ENCODE measurements around the gene EEF1AKMT4. TPM values are rescaled to one million over a fixed set of nuclear protein-coding genes. Genes with fewer than 3 reads are reported as not detected.

The EEF1AKMT4 gene
- total RNA-seq: 7.1 TPM

DNA sequence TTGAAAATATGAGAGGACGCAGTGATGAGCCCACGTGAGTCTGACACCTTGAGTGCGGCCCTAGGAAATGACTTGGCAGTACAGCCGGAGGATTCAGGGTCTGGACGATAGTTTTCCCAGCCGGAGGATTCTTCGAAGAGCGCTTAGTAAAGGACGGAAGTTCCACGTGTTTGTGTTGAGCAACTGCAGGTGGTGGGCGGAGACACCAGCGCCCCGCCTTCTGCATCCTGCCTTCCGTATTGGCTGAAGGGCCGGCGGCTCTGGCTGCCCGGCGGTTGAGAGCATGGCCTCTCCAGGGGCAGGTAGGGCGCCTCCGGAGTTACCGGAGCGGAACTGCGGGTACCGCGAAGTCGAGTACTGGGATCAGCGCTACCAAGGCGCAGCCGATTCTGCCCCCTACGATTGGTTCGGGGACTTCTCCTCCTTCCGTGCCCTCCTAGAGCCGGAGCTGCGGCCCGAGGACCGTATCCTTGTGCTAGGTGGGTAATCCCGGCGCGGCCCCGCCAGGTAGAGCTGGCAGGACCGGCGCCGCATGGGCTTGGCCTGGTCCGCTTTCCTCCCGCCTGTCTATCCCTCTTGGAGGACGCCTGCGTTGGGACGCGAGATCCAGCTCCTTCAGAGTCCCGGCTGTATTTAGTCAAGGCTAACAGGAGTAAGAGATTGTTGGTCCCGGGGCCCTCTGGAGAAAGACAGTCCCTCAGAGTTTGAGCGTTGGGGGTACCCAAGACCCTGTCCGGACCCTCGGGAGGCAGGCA lies at the start of gene EEF1AKMT4:
Gene EEF1AKMT4 (plus strand): TSS at position 261 of the 755 bp plus-strand sequence. CDS start 23 bp downstream, at position 284.
- ATAC-seq: peak; percentile 97

DNA sequence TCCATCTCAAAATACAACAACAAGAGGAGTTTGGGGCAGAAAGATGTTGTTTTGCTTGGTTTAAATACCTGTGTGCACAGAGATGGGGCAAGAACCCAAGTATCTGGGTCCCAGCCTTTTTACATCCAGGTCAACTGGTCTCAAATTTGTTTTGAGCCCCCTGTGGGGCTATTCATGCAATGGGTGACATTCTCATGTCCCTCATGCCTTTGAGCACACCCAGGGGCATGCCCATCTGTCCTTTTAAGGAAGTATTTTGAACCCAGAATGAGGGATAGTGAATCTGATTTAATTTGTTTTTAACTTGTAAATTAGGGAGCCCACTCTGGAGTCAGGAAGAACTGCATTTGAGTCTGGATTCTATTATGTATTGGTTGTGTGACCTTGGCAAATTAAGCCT lies 48.6 kb upstream of the EEF1AKMT4 start:
- no peak for ATAC-seq

DNA sequence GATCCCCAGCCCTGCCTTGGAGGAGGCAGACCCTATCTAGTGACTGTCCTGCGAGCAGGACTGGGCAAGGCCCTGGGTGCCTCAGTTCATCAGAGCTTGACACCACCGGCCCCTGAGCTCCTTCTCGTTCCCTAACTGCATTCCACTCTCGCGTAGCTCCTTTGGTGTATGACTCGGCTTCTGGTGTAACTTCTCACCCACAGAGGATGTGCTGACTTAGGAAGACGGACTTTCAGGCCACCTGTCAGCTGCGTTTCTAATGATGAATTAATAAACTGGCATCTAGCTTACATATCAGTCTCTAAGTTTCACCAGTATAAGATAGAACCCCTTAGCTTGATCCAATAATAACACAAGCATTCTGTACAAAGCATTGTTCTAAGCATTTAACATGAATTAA lies 45.9 kb upstream of the EEF1AKMT4 start:
- ATAC-seq: peak; percentile 31

DNA sequence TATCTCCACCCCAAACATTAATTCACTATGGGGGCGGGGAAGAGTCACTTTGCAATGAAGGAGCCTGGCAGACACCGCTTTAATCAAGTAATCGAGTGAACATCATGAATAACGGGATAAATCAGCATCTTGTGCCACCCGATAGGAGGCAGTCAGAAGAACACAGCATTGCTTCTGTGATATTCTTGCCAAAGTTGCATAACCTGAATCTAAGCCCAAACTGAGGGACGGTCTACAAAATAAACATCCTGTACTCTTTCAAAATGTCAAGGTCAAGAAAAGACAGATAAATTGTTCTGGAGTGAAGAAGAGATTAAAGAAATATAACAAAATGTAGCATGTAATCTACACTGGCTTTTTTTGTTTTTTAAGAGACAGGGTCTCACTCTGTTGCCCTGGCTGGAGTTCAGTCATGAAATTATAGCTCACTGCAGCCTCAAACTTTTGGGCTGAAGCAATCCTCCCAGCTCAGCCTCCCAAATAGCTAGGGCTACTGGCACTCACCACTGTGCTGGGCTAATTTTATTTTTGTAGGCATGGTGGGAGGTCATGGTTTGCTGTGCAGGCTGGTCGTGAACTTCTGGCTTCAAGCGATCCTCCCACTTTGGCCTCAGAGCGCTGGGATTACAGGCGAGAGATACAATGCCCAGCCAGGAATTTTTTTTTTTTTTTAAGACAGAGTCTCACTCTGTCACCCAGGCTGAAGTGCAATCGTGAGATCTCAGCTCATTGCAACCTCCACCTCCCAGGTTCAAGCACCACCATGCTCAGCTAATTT lies 40.1 kb upstream of the EEF1AKMT4 start:
- no peak for ATAC-seq

DNA sequence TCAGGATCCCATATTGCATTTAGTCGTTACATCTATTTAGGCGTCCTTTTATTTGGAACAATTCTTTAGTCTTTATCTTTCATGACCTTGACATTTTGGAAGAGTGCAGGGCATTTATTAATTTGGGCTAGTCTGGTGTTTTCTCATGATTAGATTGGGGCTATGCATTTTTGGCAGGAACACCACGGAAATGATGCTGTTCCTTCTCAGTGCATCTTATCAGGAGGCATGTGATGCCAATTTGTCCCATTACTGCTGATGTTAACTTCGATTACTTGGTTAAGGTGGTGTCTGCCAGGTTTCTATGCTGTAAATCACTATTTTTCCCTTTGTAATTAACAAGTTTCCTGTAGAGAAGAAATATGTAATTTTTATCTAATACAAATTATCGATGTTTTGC lies 38.2 kb upstream of the EEF1AKMT4 start:
- ATAC-seq: no peak

DNA sequence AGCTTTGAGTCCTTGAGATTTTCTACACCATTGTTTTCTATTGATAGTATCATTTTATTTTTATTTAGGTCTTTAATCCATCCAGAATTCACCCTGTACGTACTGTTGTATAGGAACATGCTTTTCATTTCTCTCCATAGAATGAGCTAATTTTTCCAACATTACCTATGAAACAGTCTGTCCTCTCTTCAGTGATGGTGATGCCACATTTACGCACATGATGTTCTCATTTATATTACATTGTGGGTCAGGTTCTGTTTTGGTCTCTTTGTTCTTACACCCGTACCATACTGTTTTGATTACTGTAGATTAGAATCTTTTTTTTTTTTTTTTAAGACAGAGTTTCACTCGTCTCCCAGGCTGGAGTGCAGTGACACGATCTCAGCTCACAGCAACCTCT lies 37.8 kb upstream of the EEF1AKMT4 start:
- ATAC-seq: no peak

DNA sequence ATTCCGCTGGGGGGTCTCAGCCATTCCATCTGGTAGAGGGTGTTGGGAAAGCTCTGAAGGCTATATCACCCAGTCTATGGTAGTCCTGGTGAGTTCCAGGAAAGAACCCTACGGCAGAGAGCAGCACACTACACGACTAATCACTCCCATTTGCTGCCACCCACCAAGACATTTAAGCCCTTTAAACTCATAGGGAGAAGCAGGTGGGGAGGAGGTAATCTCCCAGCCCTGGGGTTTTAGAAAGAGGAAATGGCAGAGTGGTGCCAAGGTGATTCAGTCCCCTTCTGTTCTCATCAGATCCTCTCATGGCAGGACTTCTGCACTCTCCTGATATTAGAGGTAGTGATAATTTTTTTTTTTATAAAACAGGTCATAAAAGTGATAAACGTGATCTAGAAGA lies 30.7 kb upstream of the EEF1AKMT4 start:
- ATAC-seq: no peak

DNA sequence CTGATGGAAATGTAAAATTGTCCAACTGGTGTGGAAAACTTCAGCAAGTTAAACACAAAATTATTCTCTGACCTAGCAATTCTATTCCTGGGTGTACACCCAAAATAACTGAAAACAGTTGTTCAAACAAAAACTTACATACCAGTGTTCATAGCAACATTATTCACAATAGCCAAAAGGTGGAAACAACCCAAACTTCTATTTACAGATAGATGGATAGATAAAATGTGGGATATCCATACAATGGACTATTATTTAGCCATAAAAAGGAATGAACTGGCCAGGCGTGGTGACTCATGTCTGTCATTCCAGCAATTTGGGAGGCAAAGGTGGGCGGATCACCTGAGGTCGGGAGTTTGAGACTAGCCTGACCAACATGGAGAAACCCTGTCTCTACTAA lies 27.0 kb upstream of the EEF1AKMT4 start:
- no peak for ATAC-seq

DNA sequence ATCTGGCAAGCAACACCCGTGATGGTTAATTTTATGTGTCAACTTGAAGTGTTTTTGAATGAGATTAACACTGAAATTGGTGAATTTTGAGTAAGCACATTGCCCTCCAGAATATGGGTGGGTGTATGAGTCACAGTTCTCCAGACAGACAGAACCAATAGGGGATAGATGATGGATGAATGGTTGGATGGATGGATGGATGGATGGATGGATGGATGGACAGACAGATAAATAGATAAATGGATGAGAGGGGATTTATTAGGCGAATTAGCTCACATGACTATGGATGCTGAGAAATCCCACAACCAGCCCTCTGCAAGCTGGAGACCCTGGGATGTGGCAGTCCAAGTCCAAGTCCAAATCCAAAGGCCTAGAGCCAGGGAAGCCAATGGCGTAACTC lies 25.5 kb upstream of the EEF1AKMT4 start:
- ATAC-seq: no peak

DNA sequence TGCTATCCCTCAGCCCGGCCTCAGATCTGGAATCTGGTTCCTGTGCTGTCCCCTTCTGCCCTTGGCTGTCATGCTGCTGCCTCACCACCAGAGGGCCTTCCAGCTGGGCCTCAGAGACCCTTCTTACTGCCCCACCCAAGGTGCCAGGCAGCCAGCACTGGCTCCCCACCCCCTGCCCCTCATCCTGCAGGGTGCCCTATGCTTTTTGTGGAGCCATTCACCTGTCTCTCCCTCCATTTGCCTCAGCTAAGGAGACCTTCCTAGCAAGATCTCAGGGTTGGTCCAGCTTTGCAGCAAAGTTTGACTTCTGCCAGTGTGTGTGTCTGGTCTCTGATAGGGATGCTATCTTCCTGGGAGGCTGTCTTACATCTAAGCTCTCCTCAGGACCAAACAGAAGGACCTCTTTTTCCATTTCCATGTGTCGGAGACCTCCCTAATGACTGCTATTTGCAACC lies 22.0 kb upstream of the EEF1AKMT4 start:
- no peak for ATAC-seq

DNA sequence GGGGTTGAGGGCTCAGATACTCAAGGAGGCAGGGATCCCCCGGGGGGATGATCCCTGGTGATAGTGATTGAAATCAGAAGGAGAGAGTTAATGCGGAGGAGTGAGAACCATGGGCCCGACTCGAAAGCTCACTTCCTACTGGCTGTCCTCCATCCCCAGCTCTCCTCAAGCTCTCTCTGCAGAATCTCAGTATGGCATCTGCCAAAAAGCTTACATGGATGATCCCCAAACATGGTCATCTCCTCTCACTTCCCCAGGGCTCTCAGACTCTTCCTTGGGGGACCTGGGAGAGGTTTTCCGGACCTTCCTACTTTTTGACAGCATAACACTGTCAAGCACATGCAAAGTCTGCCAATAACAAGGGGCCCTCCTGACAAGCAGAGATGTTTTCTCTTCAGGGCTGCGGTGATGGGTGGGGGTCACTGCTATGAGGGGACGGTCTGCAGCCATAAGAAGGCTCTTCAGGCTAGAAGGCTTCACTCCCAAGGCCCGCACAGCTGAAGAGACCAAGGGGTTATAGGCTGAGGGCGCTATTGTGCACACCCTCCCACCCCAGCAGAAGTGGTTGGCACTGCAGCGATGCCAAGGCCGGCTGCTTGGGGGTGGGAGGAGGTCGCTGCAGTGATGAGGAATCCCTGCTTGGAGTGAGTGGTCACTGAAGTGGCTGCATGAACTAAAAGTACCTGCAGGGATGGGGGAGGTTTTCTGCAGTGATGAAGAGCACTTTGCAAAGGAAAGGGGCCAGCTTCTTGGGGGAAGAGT lies 20.9 kb upstream of the EEF1AKMT4 start:
- no peak for ATAC-seq

DNA sequence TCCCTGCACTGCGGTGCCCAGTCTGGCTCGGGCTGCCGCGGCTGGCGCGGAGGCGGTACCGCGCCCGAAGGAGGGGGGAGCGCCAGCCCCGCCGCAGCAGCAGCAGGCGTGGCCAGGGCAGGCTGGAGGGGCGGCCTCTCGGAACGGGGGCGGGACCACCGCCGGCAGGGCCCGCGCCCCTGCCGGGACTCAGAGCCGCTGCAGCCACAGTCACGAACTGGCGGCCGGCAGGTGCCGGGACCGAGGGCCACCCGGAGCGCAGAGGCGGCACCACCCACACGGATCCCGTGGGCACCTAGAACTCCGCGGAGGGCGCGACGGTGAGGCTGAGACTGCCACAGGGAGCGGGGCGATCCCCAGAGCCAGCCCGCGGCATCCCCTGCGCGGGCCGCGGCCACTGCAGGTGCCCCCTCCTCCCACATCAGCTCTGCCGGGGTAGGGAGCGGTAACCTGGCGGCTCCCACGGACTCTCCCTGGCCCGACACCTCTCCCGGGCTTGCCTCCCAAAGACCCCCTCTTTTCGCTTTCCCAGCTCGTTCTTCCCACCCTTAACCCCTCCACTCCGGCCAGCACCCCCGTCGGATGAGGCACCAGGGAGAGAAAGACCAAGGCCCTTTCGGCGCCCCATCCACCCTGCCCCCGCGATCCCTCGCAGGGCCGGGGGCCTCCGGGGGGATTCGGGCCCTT lies 19.9 kb upstream of the EEF1AKMT4 start, which contains the start of gene VWA5B2:
Gene VWA5B2 (plus strand): TSS at position 192 of the 687 bp plus-strand sequence. CDS start 944 bp downstream, outside the sequence.
- peak; percentile 61 for ATAC-seq

DNA sequence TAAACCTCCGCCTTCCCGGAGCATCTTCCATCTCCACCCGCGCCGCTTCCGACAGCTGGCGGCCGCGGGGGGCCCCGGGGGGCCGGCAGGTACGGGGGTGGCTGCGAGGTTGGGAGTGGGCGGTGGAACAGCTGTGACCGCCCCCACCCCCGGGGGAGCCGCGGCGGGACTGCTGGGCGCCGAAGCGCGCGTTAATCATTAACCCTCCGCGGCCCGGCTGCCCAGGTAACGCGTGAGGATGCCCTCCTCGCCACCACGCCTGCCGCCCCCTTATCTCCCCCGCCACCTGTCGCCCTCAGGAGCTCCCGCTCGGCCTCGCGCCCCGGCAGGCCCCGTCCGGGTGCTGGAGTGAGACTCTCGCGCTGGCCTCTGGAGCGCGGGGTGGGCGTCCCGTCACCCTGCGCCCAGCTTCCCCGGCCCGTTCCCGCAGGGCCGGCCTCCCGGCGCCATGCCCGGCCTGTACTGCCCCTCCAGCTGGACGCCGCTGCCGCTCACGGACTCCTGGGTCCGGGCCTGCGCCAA lies 19.3 kb upstream of the EEF1AKMT4 start:
- no peak for ATAC-seq

DNA sequence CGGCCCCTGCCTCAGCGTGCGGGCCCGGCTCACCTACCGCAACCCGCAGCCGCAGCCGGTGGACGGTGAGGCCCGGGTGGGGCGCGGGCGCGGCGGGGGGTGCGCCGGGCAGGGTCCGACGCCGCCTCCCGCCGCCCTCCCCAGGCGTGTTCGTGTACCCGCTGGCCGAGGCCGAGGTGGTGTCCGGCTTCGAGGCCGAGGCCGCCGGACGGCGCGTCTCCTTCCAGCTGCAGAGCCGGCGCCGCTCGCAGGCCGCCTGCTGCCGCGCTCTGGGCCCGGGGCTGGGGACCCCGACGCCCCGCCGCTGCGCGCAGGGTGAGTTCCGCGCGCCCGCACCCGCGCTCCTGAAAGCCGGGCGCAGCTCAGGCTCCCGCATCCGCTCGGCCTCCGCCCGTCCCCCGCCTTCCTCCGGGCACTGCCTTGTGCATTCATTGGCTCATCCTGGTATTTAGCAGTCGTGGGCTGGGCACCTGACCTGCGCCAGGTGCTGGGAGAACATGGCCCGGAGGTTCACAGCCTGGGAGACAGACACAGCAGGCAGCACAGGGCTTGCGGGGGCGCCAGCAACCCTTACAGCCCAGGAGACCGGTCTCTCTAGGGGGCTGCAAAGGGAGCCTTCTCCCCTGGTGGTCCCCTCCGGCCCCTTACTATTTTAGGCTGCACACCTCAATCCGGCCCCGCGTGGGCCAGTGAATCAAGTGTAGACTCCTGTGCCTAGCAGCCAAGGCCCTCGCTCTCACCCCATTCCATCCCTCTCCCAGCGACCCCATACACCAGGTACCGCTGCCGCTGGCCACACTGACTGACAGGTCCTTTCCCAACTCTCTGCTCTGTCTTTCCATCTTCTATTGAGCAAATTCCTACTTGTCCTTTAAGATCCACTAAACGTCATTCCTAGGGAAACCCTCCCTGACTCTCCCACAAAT lies 18.6 kb upstream of the EEF1AKMT4 start:
- ATAC-seq: peak; percentile 65

DNA sequence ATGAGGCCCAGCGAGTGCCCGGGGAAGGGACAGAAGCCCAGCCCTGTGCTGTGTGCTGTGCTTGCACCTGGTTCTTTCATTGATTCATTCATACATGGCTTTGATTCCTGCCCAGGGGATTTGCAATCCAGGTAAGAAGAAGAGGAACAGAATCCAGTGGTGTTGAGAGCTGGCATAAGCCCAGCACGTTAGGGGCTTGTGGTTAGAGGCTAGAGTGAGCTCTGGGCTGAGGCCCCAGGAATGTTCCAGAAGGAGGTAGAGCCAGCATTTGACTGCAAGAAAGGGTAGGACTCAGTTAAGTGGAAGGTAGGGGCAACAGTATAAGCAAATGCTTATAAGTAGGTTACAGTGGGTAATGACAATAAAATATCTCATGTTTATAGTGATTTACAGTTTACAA lies 17.8 kb upstream of the EEF1AKMT4 start:
- ATAC-seq: no peak

DNA sequence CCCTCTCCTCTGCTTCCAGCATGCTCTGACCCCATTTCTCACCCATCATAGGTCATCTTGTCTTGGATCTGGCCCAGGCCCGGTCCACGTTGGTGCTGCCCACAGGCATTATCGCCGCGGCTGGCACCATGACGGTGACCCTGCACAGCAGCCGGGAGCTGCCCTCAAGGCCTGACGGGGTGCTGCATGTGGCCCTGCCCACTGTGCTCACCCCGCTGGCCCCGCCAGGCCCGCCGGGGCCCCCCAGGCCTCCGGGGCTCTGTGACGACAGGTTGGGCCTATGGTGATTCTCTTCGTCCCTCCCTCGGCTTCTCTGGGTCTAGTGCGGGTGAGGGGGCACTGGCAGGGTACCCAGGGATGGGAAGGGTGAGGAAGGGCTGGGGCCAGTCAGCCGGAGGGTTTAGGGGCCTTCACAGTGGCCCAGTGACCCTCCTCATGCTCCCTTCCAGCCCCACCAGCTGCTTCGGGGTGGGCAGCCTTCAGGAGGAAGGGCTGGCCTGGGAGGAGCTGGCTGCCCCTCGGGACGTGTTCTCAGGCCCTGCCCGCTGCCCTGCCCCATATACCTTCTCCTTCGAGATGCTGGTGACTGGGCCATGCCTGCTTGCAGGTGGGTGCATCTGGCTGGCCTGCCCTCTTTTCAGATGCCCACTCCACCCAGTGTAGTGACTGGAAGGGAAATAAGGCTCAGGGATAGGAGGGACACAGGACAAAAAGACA lies 16.2 kb upstream of the EEF1AKMT4 start:
- no peak for ATAC-seq

DNA sequence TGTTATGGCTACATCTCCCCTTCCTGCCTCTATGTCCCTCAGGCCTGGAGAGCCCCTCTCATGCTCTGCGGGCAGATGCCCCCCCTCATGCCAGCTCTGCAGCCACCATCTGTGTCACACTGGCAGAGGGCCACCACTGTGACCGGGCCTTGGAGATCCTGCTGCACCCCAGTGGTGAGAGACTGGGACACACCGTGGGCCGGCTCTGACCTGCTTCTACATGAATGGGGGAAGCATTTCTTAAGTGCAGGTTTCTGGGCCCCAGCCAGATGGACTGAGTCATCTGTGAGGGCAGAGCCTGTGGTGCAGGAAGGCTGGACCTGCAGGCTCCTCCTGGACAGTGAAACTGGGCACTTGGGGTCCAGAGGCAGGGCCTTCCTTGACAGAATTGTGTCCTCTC lies 15.2 kb upstream of the EEF1AKMT4 start:
- ATAC-seq: peak; percentile 78

DNA sequence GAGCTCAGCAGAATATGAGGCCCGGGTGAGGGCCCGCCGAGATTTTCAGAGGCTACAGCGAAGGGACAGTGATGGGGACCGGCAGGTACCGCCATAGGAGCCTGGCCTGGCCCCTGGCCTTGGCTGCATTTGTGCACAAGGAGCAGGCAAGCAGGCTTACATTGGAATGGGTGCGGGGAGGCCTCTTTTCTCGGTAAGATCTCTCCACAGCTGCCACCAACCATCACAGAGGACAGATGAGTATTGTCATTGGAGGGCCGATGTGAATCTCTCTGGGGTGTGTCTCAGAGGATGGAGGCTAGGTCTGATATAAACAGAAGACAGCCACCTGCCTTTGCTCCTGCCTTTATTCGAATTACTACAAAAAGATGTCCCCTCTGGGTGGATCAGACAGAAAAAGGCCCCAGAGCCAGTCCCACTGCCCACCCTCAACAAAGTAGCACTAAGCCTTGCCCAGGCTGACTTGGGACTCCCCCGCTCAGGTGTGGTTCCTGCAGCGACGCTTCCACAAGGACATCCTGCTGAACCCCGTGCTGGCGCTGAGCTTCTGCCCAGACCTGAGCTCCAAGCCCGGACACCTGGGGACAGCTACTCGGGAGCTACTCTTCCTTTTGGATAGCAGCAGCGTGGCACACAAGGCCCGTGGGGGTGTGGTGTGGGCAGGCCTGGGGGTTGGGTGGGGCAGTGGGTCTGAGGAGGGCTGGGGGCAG lies 14.6 kb upstream of the EEF1AKMT4 start:
- no peak for ATAC-seq

DNA sequence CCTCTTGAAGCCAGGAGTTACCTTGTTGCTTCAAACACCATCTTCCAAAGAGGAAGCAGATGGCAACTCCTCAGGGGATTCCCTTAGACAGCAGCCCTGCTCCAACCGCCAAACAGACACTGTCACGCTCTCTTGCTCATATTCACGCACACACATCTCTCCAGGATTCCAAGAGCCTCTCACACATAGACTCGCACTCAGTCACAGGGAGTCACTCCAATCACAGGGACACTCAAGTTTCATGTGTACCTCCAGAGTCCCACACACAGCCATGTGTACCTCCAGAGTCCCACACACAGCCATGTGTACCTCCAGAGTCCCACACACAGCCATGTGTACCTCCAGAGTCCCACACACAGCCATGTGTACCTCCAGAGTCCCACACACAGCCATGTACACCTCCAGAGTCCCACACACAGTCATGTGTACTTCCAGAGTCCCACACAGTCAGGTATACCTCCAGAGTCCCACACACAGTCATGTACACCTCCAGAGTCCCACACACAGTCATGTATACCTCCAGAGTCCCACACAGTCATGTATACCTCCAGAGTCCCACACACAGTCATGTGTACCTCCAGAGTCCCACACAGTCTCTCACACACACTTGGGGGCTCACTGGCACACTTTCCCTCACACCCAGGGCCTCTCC lies 14.0 kb upstream of the EEF1AKMT4 start:
- no peak for ATAC-seq
